Mucosa of descending colon (tissue), 3 donors: Measurements from ENCODE around the gene TUBA8. TPM values are rescaled to one million over a fixed set of nuclear protein-coding genes. Genes with fewer than 3 reads are reported as not detected.
A peak's percentile ranks its signal among the peaks of the same experiment; 100 is the strongest.
"Not testable (repeated sequence)": the region's sequence is repeated elsewhere in the genome, so short reads cannot be mapped to it uniquely, and the experiment has no call there.

Source experiments
- ATAC-seq: fragments of 200-7000 bp; cut with Tn5 transposase; one replicate; pipeline ENCODE4 v1.9.1; 2020; ENCODE audit warnings: mild to moderate bottlenecking, moderate library complexity
- DNase-seq, 3 donors: peaks; one replicate each; pipeline ENCODE4 v3.0.0-alpha.2; 2020
- H3K36me3 ChIP-seq: fragments of 200-600 bp; one replicate; pipeline ENCODE4 v1.8.0; 2021; ENCODE audit warnings: low read depth, mild to moderate bottlenecking
- H3K4me1 ChIP-seq: fragments of 200-600 bp; one replicate; pipeline ENCODE4 v1.8.0; 2021; ENCODE audit warnings: low read depth, mild to moderate bottlenecking
- H3K4me3 ChIP-seq: fragments of 200-600 bp; one replicate; pipeline ENCODE4 v1.8.0; 2021; ENCODE audit warnings: mild to moderate bottlenecking
- H3K9me3 ChIP-seq: fragments of 200-600 bp; one replicate; pipeline ENCODE4 v1.8.0; 2021; ENCODE audit warnings: mild to moderate bottlenecking
- intact Hi-C, 2 donors: fragments of 100-400 bp; cut with DNase I in 1 of 2; cut with micrococcal nuclease in 1 of 2; formaldehyde crosslinking; loops; one replicate each; pipeline versions ENCODE4 v1.11.0 to v1.11.1; 2022; cut with DNase I, micrococcal nuclease
- total RNA-seq, 3 donors: library from RNA; stranded (reverse); fragmentation: NEBNext Ultra II Directional in 2 of 3; extraction: Animal tissue kit (Norgen Biotek cat#: 25700) in 2 of 3; gene quantifications; one replicate each; pipeline versions ENCODE4 v1.2.1 to v1.2.4, GENCODE V29; 2021 to 2023
- TF ChIP-seq, protein P1 (sequence below): fragments of 200-600 bp; IDR thresholded peaks from one replicate; pipeline ENCODE4 v1.8.0; 2022; ENCODE audit warnings: antibody characterized with exemption, mild to moderate bottlenecking
- donor health status: DM: no; HTN: no; CAD: no; lungs with moderate emphysema.
- donor health status: DM: no; HTN: no; CAD: no.
- donor health status: DM: no; HTN: yes; CAD: no.

TUBA8 gene
- total RNA-seq, 3 donors from 2014 or later = 2.7 to 4.7 (median 3.3) TPM

DNA sequence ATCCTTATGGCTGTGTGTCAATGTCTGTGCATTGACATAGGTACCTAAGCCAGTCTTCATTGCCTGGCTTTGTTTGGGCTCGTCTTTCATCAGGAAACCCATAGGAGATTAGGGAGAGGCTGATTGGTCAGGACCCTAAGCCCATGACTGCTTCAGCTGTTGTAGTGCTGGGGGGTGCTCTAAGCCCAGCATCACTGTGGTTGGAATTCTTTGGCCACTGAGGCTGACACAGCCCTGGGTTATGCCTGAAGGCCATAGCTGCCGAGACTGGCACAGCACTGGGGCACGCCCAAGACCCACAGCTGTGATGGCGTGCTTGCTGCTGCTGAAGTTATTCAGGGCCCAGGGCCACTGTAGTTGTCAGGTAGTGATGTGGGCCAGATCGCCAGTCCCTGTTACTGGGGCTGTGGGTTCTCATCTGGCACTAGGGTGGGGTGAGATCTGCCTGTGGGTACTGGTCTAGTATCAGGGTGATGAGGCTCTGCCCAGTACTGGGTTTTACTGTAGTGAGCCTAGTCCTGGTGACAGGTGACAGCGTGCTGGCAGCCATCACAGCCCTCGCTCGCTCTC lies 44.3 kb downstream of the TUBA8 start:
- peaks cover 5% of the 10 kb centered on the region for H3K4me1 ChIP-seq
- no peak for DNase-seq
- TF ChIP-seq, protein P1, sequence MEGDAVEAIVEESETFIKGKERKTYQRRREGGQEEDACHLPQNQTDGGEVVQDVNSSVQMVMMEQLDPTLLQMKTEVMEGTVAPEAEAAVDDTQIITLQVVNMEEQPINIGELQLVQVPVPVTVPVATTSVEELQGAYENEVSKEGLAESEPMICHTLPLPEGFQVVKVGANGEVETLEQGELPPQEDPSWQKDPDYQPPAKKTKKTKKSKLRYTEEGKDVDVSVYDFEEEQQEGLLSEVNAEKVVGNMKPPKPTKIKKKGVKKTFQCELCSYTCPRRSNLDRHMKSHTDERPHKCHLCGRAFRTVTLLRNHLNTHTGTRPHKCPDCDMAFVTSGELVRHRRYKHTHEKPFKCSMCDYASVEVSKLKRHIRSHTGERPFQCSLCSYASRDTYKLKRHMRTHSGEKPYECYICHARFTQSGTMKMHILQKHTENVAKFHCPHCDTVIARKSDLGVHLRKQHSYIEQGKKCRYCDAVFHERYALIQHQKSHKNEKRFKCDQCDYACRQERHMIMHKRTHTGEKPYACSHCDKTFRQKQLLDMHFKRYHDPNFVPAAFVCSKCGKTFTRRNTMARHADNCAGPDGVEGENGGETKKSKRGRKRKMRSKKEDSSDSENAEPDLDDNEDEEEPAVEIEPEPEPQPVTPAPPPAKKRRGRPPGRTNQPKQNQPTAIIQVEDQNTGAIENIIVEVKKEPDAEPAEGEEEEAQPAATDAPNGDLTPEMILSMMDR = no peak
- H3K4me3 ChIP-seq = no peak overlapping the region
- no peaks in the 10 kb centered on the region for H3K9me3 ChIP-seq
- ATAC-seq = no peak
- H3K36me3 ChIP-seq = no peaks in the 10 kb centered on the region
- intact Hi-C loops = no loop called here

DNA sequence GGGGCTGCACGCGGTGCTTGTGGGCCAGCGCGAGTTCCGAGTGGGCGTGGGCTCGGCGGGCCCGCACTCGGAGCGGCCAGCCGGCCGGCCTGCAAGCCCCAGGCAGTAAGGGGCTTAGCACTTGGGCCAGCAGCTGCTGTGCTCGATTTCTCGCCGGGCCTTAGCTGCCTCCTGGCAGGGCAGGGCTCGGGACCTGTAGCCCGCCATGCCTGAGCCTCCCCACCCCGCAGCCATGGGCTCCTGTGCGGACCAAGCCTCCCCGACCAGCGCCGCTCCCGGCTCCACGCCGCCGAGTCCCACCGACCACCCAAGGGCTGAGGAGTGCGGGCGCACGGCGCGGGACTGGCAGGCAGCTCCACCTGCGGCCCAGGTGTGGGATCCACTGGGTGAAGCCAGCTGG lies 44.9 kb downstream of the TUBA8 start:
- intact Hi-C loops, H3K4me1 ChIP-seq, H3K9me3 ChIP-seq, DNase-seq, H3K36me3 ChIP-seq, H3K4me3 ChIP-seq, ATAC-seq: not testable (repeated sequence)

DNA sequence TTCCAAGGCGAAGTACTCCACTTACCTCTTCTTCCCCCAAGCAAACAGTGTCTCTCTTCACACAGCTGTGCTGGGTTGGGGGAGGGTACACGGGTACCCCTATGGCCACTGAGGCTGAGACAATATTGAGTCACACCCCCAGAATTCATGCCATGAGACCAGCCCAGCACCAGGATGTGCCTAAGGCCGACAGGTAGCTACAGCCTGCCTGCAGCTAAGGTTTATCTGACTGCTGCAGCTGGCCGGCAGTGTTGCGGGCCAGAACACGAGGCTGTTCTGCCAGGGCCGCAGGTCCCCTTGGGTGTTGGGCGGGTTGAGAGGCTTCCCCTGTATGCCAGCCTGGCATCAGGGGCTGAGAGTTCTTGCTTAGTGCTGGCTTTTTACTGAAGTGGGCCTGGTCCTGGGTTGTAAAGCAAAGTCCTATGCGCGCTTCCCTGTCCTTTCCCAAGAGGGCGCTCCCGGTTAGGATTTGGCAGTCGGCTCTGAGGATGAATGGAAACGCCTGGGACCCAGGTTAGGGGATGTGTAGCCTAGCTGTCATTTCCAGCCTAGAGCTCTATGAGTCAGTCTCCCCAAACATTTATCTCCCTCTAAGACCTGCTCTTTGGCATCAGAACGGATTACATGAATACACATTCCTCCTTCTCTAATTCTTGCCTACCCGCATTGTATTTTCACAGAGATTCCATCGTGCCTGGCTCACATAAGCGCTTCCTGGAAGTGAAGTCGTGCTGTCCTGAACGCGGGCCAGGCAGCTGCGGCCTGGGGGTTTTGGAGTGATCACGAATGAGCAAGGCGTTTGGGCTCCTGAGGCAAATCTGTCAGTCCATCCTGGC lies 46.5 kb downstream of the TUBA8 start:
- no peaks in the 10 kb centered on the region for H3K9me3 ChIP-seq
- H3K4me3 ChIP-seq = no peak overlapping the region
- H3K36me3 ChIP-seq = no peaks in the 10 kb centered on the region
- peaks cover 5% of the 10 kb centered on the region for H3K4me1 ChIP-seq
- intact Hi-C loops = no loop called here
- peak; percentile 89 for ATAC-seq
- TF ChIP-seq, protein P1 = peak; percentile 50
- DNase-seq = peak; percentile 54 to 80 (median 79)

DNA sequence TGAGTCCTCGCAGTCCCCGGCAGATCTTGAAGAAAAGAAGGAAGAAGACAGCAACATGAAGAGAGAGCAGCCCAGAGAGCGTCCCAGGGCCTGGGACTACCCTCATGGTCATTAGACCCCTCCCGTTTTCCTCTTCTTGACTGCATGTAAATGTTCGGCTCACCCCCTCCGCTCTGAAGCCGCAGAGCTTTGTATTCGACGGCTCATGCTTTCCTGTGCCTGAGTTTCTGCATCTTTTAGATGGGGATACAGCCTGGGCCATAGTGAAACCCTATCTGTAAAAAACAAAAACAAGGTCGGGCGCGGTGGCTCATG lies 47.1 kb downstream of the TUBA8 start:
- H3K9me3 ChIP-seq = no peaks in the 10 kb centered on the region
- H3K4me3 ChIP-seq = no peak overlapping the region
- ATAC-seq = no peak
- peaks cover 5% of the 10 kb centered on the region for H3K4me1 ChIP-seq
- TF ChIP-seq, protein P1 = no peak
- intact Hi-C loops = no loop called here
- H3K36me3 ChIP-seq = no peaks in the 10 kb centered on the region
- DNase-seq = no peak

- H3K4me1 ChIP-seq, H3K4me3 ChIP-seq, H3K36me3 ChIP-seq, intact Hi-C loops, H3K9me3 ChIP-seq, DNase-seq, ATAC-seq: not testable (repeated sequence)
Measured at GRCh38 chr22:18160641-18161040, 50.0 kb downstream of the TUBA8 start.

DNA sequence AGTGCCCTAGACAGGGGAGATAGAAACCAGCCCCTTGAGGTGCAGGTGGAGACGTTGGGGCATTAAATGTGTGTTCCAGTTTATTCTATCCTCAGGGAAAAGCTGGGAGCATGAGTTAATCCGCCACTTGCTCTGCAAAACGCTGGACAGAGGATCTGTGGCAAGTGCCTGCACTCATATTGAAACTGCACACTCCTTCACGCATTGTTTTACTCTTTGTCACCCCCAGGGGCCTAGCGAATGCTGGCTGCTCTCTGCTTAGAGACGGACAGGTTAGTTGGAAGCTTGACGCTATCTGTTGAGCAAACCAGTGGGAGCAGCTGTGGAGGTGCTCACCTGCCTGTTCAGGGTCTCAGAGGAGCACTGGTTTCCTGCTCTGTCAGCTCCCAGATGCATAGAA lies 53.2 kb downstream of the TUBA8 start:
- H3K36me3 ChIP-seq, ATAC-seq, intact Hi-C loops, H3K4me3 ChIP-seq, H3K9me3 ChIP-seq, DNase-seq, H3K4me1 ChIP-seq: not testable (repeated sequence)

DNA sequence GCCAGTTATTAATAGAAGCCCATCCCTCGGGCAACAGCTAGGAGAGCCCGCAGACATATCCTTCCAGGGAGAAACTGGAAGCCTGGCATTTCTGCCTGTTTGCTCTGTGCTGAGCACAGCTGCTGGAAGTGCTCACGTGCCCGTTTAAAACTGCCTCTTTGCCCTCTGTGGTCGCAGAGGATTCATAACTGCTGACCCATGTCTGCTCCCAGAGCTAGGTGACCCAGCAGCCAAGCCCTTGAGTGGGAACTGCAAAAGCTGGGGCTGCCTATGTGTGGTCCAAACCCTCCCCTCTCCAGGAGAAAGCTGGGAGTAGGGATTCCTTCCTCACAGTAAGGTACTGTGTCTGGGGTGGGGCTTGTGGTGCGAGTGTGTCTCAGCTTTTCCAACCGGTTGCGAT lies 54.0 kb downstream of the TUBA8 start:
- H3K9me3 ChIP-seq, H3K36me3 ChIP-seq, ATAC-seq, intact Hi-C loops, H3K4me3 ChIP-seq, DNase-seq, H3K4me1 ChIP-seq: not testable (repeated sequence)

GRCh38 chr22:18165356-18165755 lies 54.7 kb downstream of the TUBA8 start:
- H3K4me1 ChIP-seq, H3K4me3 ChIP-seq, ATAC-seq, DNase-seq, intact Hi-C loops, H3K36me3 ChIP-seq, H3K9me3 ChIP-seq: not testable (repeated sequence)

- intact Hi-C loops, H3K36me3 ChIP-seq, H3K9me3 ChIP-seq, DNase-seq, H3K4me1 ChIP-seq, ATAC-seq, H3K4me3 ChIP-seq: not testable (repeated sequence)
Measured at GRCh38 chr22:18170284-18170683, 59.7 kb downstream of the TUBA8 start.

DNA sequence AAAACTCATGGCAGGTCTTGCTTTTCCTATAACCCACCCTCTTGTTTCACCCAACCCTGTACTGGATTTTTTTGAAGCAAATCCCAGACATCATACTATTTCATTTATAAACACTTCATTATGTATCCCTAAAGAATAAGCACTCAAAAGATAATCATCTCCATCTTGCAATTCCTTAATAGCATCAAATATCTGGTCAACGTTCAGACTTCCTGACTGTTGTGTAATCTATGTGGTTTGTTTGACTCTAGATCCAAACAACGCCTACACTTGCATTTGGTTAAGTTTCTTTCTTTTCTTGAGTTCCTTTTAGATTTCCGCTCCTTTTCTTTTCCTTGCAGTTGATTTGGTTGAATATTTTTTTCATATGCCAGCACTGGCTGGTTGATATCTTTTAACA lies 61.6 kb downstream of the TUBA8 start:
- H3K9me3 ChIP-seq, intact Hi-C loops, H3K4me1 ChIP-seq, DNase-seq, ATAC-seq, H3K36me3 ChIP-seq, H3K4me3 ChIP-seq: not testable (repeated sequence)

- H3K36me3 ChIP-seq, H3K4me3 ChIP-seq, DNase-seq, H3K4me1 ChIP-seq, H3K9me3 ChIP-seq, ATAC-seq, intact Hi-C loops: not testable (repeated sequence)
Measured at GRCh38 chr22:18172776-18173175, 62.2 kb downstream of the TUBA8 start.
